Measurements from ENCODE around the gene BIK. TPM values are rescaled to one million over a fixed set of nuclear protein-coding genes. Genes with fewer than 3 reads are reported as not detected.
A peak's percentile ranks its signal among the peaks of the same experiment; 100 is the strongest.

Gene BIK, protein sequence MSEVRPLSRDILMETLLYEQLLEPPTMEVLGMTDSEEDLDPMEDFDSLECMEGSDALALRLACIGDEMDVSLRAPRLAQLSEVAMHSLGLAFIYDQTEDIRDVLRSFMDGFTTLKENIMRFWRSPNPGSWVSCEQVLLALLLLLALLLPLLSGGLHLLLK
- not detected for total RNA-seq
- long read RNA-seq, result 0 reads

DNA sequence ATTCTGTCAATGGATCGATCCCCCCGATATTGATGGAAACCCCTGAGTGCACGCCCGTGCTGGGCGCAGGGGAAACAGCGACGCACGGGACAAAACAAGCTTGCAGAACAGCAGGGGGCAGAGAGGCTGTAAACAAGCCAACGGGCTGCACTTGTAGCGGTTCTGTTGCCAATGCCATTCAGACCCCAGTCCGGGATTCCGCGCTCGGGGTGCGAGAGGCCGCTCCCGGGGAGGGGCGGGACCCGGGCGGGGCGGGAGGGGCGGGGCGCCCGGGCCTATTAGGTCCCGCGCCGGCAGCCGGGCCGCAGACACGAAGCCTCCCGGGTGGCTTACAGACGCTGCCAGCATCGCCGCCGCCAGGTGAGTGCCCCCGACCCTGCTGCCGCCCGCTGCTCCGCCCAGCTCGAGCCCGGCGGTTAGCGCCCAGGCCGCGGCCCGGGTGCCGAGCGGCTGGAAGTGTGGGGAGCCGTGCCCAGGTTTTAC lies at the start of gene BIK:
TSS of gene BIK (plus strand) at position 307 of the 483 bp plus-strand sequence. CDS start 13,273 bp downstream, outside the sequence.
- intact Hi-C loops (cut with DNase I), result loop anchor here in 1 of 2 donors (10.0 kb wide), 1 partner anchor 64 kb away; no protein-coding TSS in a partner anchor
- ATAC-seq, result peak; percentile 56 to 77
- DNase-seq, result peak; percentile 52

DNA sequence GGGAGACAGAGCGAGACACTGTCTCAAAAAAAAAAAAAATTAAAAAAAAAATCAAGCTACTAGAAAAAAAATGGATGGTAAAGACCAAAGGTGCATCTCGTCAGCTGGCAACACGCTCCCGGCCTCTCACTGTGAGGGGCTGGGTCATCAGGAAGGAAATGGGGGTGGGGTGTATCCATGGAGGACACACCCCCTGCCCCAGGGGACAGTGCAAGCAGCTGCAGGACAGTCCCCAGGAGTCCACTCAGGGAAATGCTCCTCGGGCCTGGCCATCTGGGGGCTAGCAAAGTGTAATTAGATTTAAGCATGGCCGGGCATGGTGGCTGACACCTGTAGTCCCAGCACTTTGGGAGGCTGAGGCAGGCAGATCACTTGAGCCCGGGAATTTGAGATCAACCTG lies 44.4 kb upstream of the BIK start:
- intact Hi-C loops (cut with DNase I), result no loop called here
- DNase-seq (peak; percentile 53), ATAC-seq (peak in 1 of 2 donors; percentile 63)

DNA sequence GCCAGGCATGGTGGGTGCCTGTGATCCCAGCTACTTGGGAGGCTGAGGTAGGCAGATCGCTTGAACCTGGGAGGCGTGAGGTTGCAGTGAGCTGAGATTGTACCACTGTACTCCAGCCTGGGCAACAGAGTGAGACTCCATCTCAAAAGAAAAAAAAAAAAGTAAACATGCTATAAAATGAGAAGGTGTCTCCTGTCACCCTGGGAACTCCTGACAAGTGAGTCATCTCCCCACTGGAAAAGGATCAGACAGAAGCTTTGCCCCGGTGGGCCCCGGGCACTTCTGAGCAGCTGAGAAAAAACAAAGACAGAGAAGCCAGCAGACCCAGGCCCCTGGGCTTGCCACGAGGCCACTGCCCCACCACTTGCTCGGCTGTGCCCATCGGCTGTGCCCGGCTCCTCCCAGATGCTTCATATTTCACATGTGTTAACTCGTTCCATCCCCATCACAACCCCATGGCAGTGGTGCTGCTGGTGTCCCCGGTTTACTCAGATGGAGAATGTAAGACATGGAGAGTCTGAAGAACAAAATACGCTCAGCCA lies 43.6 kb upstream of the BIK start:
- no peak for DNase-seq
- intact Hi-C loops (cut with DNase I), result no loop called here
- no peak for ATAC-seq

DNA sequence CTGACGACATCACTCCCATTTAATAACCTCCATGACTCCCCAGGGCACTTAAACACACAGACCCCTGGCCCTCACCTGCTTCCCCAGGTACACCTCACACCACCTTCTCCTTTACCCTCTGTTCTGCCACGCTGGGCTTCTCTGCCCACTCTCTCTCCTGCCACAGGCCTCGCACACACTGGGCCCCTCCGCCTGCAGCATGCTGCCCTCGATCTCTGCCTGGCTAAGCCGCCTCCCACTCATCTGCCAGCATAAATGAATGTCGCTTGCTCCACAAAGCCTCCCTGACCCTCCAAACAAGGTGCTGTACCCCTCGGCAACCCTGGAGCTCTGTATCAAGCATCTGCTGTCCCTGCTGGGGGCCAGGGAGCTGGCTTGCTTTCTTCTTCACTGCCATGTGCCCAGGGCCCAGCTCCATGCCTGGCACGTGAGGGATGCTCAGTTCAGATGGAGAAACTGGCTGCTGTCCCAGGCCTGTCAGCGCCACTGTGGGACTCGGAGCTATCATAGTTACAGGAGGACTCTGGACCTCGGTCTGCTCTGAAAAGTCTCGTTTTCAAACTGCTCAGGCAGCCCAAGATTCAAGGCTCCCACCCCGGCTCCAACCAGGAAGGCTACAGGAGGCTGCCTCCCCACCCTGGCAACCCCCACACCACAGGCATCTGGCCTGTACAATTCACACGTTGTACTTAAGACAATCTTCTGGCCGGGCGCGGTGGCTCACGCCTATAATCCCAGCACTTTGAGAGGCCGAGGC lies 33.3 kb upstream of the BIK start:
- no peak for DNase-seq
- intact Hi-C loops (cut with DNase I), result no loop called here
- ATAC-seq, result peak; percentile 74 to 87

DNA sequence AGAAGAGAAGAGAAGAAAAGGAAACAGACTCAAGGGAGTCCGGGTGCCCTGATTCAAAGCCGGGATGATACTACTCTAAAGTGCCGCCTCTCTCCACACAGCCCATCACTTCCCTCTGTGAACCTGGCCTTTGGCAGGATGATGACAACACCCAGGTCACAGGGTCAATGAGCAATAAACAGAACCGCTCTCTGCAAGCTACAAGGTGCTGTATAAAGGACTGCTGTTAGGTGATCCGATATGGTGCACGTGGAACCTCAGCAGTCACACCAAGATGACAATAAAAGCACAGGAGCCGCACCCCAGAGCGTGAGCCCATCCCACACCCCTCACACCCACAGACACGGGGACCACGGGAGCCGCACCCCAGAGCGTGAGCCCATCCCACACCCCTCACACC lies 32.0 kb upstream of the BIK start:
- DNase-seq (no peak), ATAC-seq (no peak)
- intact Hi-C loops (cut with DNase I), result no loop called here

DNA sequence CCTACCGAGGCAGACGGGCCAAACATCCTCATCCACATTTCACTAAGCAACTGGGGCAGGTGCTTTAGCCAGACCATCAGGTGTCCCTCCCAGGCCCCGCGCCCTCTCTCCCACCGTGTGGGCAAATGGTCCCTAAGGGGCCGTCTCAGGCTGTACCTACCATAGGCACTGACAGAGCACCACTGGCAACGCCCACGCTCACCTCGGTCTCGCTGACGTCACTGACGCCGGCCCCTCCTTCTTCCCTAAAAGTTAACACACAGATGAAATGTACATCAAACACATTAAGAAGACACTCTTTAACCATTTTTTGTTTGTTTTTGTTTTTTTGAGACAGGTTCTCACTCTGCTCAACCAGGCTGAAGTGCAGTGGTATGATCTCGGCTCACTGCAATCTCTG lies 30.8 kb upstream of the BIK start:
- intact Hi-C loops (cut with DNase I), result no loop called here
- ATAC-seq, result no peak
- no peak for DNase-seq

DNA sequence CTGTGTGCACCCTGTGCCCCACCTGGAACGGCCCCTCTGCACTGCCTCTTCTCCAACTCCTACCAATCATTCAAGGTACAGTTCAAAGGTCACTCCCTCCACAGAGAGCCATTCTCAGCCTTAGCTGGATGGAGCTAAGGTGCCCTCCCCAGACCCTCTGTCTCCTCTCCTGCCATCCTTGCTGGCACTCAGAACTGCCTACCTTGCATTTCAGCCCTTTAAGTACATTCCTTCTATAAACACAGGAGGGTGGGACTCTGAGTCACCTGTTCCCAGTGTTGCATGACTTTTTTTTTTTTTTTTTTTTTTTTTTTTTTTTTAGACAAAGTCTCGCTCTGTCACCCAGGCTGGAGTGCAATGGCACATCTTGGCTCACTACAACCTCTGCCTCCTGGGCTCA lies 29.9 kb upstream of the BIK start:
- intact Hi-C loops (cut with DNase I), result no loop called here
- ATAC-seq, result no peak

DNA sequence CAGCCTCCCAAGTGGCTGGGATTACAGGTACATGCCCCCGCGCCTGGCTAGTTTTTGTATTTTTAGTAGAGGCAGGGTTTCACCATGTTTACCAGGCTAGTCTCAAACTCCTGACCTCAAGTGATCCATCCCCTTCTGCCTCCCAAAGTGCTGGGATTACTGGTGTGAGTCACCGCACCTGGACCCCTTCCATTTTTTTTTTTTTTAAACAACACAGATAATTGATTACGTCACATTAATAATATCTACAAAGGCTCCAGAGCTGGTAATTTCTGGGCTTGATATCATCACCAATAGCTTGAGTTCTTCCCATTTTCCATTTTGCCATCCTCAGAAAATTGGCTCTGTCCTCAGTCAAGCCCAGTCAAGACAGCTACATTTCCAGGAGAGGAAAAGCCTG lies 28.6 kb upstream of the BIK start:
- no peak for DNase-seq
- no peak for ATAC-seq
- intact Hi-C loops (cut with DNase I), result no loop called here

More for the DNA sequence above, 29.9 kb upstream of the BIK start:
- no peak for DNase-seq

DNA sequence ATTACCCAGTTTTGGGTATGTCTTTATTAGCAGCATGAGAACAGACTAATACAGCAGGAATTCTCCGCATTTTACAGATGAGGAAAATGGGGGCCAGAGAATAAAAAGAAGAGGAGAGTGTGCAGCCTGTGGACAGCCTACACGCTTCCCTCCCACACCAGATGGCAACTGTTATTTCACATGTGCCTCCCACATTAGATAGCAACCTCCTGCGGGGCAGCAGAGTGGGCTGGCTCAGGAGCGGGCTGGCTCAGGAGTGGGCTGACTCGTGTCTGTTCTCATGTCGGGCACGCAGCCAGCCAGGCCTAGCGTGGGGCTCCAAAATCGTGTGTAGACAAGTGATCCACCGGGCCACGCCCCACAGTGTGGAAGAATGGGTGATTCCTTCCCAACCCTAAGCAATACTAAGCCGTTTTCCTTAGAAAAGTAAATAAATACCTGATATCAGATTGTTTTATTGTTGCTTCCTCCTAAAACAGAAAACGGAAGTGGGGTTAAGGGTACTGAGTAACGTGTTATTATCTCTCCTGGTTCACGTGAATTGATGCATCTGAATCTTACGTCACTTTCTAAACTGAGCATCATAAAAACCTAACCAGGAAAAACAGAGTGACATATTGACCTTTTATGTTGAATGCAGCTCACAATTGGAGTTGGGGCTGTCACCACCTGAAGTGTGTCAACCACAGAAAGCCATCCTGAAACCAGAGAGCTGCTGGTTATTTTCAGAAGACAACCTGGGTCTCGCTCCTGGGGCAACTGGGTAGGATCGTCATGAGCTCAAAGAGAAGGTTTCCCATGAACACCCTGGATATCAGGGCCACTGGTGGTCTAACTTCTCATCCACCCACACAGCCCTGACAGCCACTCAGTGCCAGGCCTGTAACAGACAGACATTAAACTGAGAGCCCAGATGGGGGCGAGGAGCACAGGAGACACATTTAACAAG lies 24.6 kb upstream of the BIK start:
- DNase-seq (peak; percentile 50), ATAC-seq (peak in 1 of 2 donors; percentile 28)
- intact Hi-C loops (cut with DNase I), result no loop called here

DNA sequence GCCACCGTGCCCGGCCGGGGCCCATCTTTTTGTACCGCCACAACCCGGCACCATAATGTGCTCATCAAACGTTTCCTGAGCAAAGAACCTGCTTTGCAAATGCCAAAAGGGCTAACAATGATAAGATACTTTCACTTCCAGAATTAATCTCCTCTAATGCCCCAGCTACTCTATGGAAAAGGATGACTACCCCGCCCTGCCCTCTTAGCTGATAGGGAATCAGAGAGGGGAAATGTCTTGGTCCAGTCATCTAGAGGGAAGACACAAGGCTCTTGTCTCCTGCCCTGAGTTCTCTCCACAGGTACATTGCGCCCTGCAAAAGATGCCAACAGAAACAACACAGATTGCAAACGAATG lies 21.9 kb upstream of the BIK start:
- DNase-seq, result no peak
- ATAC-seq, result no peak
- intact Hi-C loops (cut with DNase I), result no loop called here

DNA sequence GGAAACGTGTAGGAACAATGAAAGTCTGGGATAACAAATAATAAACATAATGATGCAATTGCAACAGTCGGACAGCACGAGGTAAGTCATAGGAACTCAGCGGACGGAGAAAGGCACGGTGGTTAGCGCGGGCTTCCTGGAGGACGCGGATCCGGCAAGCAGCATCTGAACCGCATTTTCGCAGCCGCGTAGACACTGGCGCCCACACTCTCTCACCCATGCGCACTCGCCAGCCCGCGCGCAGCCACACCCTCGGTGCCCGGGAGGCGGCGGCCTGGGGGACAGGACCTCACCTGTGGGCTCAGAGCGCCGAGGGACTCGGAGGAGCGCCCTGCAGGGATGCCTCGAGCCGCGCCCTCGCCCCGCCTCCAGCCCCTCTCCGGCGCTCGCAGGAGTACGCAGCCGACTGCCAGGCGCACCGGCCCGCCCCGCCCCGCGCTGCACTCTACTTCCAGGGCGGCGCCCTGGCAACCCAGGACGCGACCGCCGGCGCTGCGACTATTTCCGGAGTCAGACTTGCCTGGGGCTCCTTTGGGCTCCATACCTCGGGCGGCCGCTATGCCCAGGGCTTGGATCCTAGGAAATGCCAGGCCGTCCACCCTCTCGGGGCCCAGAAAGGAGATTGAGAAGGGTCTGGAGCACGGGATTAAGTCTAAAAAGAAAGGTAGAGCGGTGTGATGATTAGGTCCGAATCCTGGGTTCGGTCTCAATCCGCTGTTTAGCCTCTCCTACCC lies 21.4 kb upstream of the BIK start, which contains the start of gene TTLL1:
TSS of gene TTLL1 (minus strand) at position 408 of the 734 bp plus-strand sequence. CDS start 13,805 bp downstream, outside the sequence.
- intact Hi-C loops (cut with DNase I), result no loop called here
- DNase-seq, result peak; percentile 93
- ATAC-seq, result peak; percentile 94 to 97

DNA sequence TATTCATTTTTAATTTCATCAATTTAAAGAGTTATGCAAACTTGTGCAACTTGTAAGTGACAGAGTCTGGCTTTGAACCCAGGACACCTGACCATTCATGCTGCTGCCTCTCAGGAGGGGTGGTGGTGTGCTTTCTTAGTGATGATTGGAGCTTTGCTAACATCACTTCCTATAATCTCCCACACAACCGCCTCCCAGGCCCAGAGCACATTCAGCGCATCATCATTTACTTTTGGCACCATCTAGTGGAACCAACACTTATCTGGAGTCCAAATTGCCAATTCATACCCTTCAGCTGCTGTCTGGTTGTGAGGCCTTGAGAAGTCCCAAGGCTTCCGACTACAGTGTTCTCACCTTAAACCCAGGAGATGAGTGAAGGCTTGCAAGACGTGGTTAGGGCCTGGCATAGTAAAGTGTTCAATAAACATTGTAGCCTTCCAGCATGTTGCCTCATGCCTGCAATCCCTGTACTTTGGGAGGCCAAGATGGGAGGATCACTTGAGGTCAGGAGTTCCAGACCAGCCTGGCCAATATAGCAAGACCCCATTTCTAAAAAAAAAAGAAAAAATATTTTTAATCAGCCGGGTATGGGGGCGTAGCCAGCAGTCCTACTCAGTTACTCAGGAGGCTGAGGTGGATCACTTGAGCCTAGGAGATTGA lies 20.3 kb upstream of the BIK start:
- peak; percentile 66 for DNase-seq
- intact Hi-C loops (cut with DNase I), result no loop called here

DNA sequence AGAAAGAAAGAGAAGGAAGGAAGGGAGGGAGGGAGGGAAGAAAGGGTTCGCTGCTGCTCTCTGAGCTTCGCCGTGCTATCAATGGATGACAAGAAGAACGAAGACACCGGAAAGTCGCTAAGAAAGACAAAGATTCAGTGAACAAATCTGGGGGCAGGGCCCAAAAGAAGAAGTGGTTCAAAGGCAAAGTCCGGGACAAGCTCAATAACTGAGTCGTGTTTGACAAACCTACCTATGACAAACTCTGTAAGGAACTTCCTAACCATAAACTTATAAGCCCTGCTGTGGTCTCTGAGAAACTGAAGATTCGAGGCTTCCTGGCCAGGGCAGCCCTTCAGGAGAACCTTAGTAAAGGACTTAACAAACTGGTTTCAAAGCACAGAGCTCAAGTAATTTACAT lies 18.5 kb upstream of the BIK start:
- intact Hi-C loops (cut with DNase I), result no loop called here
- ATAC-seq (no peak), DNase-seq (no peak)

More for the DNA sequence above, 20.3 kb upstream of the BIK start:
- ATAC-seq, result peak; percentile 43 to 60

DNA sequence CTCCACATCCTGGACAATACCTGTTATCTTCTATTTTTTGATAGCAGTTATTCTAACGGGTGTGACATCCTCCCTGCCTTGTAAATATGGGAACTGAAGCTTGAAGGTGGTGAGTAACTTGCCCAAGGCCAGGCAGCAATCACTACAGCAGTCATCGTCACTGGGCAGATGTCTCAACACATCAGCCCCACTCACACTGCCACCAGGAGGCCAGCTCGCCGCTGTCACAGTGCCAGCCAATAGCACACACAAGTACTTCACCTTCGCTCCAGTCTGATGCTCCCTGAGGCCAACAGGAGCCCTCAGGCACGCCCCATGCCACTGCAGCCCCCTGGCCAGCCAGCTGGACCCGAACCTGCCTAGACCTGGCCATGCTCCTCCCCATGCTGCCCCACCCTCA lies 16.5 kb upstream of the BIK start:
- intact Hi-C loops (cut with DNase I), result no loop called here
- DNase-seq (peak; percentile 78), ATAC-seq (peak; percentile 38 to 50)

DNA sequence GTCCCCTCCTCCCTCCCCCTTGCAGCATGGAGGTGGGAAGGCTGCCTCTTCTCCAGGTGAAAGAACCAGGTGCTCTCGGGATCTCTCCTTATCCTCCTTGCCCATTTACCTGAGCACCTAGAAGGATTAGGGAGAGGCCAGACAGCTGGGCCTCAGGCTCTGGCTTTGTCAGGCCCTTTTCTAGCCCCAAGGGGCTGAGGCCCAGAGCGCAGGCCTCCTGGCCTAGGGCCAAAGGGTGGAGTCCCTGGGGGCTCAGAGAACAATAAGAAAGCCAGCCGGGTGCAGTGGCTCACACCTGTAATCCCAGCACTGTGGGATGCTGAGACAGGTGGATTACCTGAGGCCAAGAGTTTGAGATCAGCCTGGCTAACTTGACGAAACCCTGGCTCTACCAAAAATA lies 16.0 kb upstream of the BIK start:
- ATAC-seq, result no peak
- intact Hi-C loops (cut with DNase I), result no loop called here
- no peak for DNase-seq

DNA sequence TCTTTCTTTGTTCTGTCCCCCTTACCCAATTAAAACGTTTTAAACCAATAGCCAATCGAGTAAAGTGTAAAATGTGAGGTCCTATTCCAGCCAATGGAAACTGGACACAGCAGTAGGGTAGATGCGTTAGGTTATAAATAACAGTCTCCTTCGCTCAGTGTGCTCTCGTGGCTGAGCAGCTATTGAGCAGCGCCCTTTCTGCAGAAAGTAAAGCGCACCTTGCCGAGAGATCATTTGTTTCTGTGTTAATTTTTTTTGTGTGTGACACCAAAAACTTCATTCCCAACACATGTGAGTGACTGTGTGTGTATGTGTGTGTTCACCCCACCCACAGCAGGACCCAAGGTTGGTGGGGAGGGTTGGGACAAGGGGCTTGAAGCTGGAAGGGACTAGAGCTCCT lies 14.1 kb upstream of the BIK start:
- no peak for DNase-seq
- intact Hi-C loops (cut with DNase I), result no loop called here
- no peak for ATAC-seq

DNA sequence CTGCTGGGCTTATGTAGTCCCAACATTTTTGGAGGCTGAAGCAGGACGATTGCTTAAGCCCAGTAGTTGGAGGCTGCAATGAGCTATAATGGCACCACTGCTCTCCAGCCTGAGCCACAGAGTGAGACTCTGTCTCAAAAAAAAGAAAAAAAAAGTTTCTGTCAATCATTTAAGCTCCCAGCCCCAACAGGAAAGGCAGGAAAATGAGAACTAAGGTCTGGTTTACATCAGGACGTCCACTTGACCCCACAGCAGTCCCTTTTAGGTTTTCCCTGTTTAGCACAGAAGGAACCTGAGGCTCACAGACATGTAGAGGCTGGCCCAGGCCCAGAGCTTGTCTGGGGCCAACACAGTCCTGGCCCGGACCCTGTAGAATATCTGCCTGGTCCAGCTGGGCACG lies 12.2 kb upstream of the BIK start:
- ATAC-seq (no peak), DNase-seq (no peak)
- intact Hi-C loops (cut with DNase I), result no loop called here

DNA sequence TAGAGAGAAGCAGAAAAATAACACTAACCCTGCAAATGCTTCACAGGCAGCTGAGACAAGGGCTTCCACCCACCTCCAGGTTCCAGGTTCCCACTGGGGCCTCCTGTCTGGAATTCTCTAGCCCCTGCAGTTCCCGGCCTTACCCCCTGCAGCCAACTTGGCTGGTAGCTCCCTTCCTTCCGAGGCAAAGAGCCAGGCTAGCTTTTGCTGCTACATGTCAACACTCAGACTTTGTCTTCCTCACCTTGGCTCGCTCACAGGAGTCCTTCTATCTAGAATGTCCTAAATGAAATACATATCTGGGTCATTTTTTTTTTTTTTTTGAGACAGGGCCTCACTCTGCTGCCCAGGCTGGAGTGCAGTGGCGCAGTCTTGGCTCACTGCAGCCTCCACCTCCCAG lies 11.5 kb upstream of the BIK start:
- DNase-seq (peak; percentile 45), ATAC-seq (peak; percentile 52 to 56)
- intact Hi-C loops (cut with DNase I), result no loop called here
